ENCODE results near the gene TGM5.

DNA sequence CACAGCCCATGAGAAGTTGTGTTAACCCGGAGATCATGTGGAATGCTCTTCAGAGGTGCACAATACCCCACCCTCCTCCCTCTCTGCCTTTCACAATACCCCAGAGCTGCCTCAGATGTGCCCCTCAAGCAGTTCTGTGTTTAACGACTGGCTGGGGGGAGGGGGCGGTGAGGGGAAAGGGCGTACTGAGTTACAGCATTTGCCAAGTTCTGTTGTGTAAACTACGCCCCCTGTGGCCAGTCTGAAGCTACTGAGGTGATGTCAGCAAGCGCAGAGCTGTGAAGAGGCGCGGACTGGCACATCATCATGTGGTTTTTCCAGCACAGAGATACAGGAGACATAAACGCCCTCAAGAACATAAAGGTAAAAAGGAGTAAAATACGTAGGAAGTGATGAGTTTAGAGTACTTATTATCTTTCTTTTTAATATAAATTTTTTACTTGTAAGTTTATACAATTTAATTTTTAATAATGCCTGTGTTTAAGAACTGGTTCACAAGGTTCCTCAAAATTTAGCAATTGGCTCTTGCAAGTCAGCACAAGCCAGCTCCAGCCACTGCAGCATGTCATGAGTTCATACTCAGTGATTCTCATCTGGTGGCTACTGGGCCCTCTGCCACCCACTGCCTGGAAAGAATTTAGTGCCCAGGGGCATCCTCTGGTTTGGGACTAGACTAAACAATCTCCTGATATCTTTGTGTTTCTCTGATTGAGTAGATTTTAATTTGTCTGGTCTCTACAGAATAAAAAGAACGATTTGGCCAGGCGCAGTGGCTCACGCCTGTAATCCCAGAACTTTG, 47.6 kb downstream of the TGM5 start:
- TF ChIP-seq, protein P1, sequence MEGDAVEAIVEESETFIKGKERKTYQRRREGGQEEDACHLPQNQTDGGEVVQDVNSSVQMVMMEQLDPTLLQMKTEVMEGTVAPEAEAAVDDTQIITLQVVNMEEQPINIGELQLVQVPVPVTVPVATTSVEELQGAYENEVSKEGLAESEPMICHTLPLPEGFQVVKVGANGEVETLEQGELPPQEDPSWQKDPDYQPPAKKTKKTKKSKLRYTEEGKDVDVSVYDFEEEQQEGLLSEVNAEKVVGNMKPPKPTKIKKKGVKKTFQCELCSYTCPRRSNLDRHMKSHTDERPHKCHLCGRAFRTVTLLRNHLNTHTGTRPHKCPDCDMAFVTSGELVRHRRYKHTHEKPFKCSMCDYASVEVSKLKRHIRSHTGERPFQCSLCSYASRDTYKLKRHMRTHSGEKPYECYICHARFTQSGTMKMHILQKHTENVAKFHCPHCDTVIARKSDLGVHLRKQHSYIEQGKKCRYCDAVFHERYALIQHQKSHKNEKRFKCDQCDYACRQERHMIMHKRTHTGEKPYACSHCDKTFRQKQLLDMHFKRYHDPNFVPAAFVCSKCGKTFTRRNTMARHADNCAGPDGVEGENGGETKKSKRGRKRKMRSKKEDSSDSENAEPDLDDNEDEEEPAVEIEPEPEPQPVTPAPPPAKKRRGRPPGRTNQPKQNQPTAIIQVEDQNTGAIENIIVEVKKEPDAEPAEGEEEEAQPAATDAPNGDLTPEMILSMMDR (conservative IDR thresholded peaks at IDR 0.05): no peak
- TF ChIP-seq EZH2 (IDR thresholded peaks at IDR 0.05; ENCODE audit: low read depth): no peak

Measured in PC-9 (cell line).